GM21529 (cell line): Measurements from ENCODE around the gene GNB4.

Experiments
- ATAC-seq: cut with Tn5 transposase; IDR thresholded peaks from one replicate; pipeline ENCODE4 v1.9.1; 2021; ENCODE audit not compliant: unreplicated experiment

GNB4 gene

DNA sequence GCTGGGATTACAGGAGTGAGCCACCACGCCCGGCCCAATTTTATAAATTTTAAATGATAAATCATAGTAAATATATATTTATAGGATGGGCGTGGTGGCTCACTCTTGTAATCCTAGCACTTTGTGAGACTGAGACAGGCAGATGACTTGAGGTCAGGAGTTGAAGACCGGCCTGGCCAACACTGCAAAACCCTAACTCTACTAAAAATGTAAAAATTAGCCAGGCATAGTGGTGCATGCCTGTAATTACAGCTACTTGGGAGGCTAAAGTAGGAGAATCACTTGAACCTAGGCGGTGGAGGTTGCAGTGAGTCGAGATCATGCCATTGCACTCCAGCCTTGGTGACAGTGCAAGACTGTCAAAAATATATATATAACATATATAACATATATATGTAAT, 77.3 kb downstream of the GNB4 start:
- ATAC-seq: no peak

DNA sequence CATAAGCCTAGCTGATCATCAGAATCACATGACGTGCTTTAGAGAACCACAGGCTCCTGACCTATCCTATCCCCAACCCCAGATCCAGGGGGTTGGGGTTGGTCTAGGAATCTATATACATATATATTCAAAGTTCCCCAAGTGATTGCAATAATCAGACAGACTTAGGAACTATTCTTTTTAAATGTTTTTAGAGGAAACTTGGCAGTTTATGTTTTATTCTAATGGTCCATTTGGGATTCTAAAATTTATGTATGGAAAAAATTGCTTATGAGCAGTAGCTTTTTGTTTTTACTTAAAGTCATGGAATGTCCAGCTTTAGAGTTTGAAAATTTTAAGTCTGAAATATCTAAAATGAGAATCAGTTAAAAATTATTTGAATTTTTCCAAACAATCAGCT, 81.6 kb downstream of the GNB4 start:
- no peak for ATAC-seq

DNA sequence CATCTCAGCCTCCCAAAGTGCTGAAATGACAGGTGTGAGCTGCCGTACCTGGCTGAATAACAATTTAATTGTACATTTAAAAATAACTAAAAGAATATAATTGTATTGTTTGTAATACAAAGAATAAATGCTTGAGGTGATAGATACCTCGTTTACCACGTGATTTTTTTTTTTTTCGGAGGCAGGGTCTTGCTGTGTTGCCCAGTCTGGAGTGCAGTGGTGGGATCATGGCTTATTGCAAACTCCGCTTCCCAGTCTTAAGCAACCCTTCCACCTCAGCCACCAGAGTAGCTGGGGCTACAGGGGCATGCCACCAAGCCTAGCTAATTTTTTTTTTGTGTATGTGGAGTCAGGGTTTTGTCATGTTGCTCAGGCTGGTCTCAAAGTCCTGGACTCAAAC, 87.9 kb downstream of the GNB4 start:
- no peak for ATAC-seq

DNA sequence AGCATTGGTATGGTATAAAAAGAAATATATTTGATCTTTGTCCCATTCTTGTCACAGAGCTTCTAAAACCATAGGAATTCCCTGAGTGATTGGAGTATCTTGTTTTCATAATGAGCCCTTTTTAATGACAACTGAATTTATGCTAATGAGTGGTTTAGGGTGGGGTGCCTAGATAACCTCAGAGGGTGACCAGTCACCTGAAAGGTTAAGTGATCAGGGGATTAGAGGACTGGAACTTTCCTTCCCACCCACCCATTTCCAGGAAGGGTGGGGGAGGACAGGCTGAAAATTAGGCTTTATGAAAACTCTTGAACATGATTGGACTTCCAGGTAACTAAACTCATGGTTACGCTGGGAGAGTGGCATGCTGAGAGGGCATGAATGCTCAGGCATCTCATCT, 95.3 kb downstream of the GNB4 start:
- no peak for ATAC-seq

DNA sequence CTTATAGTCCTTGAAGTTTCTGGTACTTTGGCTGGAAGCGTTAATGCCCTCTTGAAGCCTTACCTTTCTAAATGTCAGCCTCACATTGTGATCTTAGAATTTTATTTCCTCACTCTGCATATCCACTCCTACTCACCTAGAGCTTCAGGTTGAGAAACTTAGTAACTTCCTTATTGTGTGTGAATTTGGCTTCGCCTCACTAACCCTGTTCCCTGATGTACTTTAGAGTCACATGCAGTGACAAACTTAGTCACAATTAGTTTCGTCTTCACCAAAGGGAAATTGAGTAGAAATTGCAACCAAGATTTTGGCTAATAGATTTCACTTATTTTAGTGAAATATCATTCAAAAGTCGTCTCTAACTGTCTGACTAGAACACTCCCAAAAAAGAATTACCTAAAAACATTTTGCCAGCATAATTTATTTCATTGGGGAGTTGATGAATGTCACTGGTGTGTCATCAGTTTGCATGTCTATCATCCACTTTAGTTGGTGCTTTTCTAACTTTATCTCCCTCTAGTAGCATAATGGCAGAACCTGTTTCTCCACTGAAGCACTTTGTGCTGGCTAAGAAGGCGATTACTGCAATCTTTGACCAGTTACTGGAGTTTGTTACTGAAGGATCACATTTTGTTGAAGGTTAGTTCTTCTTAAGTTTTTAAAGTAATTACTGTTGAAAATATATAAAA, 102.8 kb downstream of the GNB4 start:
- ATAC-seq: peak; percentile 66

DNA sequence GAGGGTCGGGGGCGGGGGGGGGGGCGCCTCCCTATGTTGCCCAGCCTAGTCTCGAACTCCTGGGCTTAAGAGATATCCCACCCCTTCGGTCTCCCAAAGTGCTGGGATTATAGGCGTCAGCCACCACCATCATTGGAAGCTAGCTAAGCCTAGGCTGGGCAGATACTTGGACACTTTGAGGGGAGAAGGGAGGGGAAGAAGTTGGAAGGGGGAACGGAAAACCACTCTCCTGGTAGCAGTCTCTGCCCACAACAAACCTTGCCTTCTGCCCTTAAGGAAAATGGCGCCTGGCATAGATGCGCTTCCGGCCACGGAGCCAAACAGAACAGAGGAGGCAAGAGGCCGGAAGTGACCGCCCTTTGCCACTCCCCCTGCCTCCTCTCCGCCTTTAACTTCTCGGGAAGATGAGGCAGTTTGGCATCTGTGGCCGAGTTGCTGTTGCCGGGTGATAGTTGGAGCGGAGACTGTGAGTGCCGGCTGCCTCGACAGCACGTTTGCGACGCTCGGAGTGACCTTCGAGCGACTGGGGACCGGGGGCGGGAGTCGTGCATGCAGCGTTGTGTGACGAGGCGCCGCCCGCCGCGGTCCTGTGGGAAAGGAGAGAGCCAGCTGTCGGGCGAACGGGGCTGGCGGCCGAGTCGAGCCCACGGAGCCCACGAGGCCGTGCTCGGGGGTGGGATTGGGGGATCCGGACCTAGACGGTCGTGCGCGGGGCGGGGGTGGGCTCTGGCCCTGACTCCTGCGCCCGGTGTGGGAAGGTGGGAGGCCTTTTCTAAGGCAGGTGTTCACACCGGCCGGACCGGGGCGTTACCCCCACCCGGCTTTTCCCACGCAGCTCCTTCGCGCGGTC, 103.7 kb downstream of the GNB4 start, which contains the start of gene MFN1:
TSS of gene MFN1 (plus strand) at position 365 of the 850 bp plus-strand sequence. CDS start 1,143 bp downstream, outside the sequence.
- ATAC-seq: peak; percentile 93
